Measurements from ENCODE around the gene WNT9B. TPM values are rescaled to one million over a fixed set of nuclear protein-coding genes. Genes with fewer than 3 reads are reported as not detected.

WNT9B gene
- polyA plus RNA-seq, 2 of the 4 experiments (the other 2 are of a cell fraction) = 0.05 TPM

DNA sequence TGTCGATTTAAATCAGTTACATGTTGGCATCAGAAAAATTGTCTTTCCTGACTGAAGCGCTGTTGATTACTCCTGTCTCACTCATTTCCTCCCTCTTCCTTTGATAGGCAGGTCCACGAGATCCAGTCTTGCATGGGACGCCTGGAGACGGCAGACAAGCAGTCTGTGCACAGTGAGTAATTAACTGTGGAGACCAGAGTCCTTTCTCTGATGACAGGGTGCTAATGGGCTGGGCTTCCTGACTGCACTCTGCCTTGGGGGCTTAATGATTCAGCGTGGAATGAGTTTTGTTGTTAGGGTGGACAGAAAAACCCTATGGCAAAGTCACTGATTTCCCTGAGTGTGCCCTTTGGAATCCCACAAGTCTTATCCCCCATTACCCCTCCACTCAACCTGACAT, 78.0 kb downstream of the WNT9B start:
- Histone ChIP-seq H3K4me2 (no peak overlapping the region), H3K27ac (no peak overlapping the region), H3K4me1 (peaks cover 14% of the 10 kb centered on the region), H3K4me3 (no peak overlapping the region), H3K9me3 (no peaks in the 10 kb centered on the region)
- FAIRE-seq = no peak
- 73% methylated on average over 6 of the region's 6 CpGs for WGBS (ENCODE audit: missing lambda C conversion rate)
- TF ChIP-seq TP53 (CRISPR knock-in tag; IDR thresholded peaks at IDR 0.05) (no peak), HDAC2 (IDR thresholded peaks at IDR 0.05) (no peak), KDM1A (IDR thresholded peaks at IDR 0.05; ENCODE audit: low read depth) (no peak), SREBF2 (IDR thresholded peaks at IDR 0.05) (no peak), MAX (IDR thresholded peaks at IDR 0.05) (no peak), NR3C1 (IDR thresholded peaks at IDR 0.05) (no peak), SMC3 (IDR thresholded peaks at IDR 0.05) (no peak), MYC (IDR thresholded peaks at IDR 0.05; ENCODE audit: borderline replicate concordance, low read length) (no peak), JUNB (IDR thresholded peaks at IDR 0.05) (no peak), CBX8 (IDR thresholded peaks at IDR 0.05) (no peak), EP300 (IDR thresholded peaks at IDR 0.05) (no peak), MAFK (IDR thresholded peaks at IDR 0.05; ENCODE audit: partially characterized antibody) (no peak)
- ChIA-PET CTCF (interaction anchor here (1.2 to 5.4 kb wide), 2 partner anchors 12 to 94 kb away, joined by 3 to 54 read pairs; no protein-coding TSS in a partner anchor), POLR2A (interaction anchor here (1.1 kb wide), 1 partner anchor 13 kb away, joined by 4 read pairs; no protein-coding TSS in a partner anchor)
- no peak for DNase-seq (ENCODE audit: low read depth in 1 of 2, low spot score in 1 of 2)
- ATAC-seq = no peak

DNA sequence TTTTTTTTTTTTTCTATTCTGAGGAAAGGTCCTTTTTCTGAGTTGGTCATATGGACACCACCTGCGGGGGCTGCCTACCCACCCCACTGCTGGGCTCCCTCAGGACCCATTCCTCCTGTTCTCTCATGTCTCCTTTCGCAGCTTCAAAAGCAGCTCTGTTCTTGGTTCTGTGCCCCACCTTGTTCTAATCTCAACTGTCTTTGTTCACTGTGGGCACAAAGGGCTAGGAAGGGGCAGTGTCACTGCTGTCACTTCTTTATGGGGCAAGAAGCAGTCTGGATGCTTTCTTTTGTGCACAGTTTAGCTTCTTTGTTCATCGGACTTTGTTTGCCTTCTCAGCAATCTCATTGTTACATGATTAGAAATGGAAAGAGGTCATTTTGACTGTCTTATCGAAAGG, 78.7 kb downstream of the WNT9B start:
- 91% methylated on average over 4 of the region's 4 CpGs for WGBS (ENCODE audit: missing lambda C conversion rate)
- POLR2A ChIA-PET = interaction anchor here (1.1 kb wide), 1 partner anchor 12 kb away, joined by 4 read pairs; no protein-coding TSS in a partner anchor

DNA sequence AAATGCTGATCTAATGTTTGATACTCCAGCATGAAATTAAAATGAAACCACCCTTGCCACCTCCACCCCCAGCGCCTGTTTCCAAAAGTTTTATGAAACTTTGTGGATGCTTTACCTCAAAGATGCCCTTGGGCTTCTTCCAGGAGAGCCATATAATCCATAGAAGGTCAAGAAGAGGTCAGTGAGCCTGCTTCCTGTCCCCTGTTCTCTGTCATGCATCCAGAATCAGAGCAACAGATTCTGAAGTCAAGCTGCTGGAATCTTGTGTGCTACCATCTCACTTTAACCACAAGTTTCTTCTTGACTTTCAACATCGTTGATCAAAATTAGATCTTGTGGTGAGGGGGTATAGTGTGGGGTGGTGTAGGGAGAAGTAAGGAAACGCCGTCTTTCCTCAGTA, 80.2 kb downstream of the WNT9B start:
- ChIA-PET CTCF (interaction anchor here (5.4 kb wide), 1 partner anchor 10 kb away, joined by 54 read pairs; no protein-coding TSS in a partner anchor), POLR2A (no interaction called here)
- WGBS (ENCODE audit: missing lambda C conversion rate) = 88% methylated on average over 4 of the region's 4 CpGs
- DNase-seq (ENCODE audit: low read depth in 1 of 2, low spot score in 1 of 2) (no peak), ATAC-seq (no peak), FAIRE-seq (no peak)
- H3K4me2 ChIP-seq = no peak overlapping the region
- H3K4me1 ChIP-seq = 0 out of 3 replicates have a peak, but pooled peaks cover 3% of the 10 kb centered on the region
- H3K9me3 ChIP-seq = no peaks in the 10 kb centered on the region
- no peak overlapping the region for H3K4me3 ChIP-seq
- no peak overlapping the region for H3K27ac ChIP-seq
- TF ChIP-seq FOSB (CRISPR knock-in tag; IDR thresholded peaks at IDR 0.05) = no peak
- TF ChIP-seq PBX3 (IDR thresholded peaks at IDR 0.05) = no peak
- no peak for TF ChIP-seq EHF (CRISPR knock-in tag; IDR thresholded peaks at IDR 0.05)
- TF ChIP-seq TFCP2L1 (CRISPR knock-in tag; IDR thresholded peaks at IDR 0.05) = no peak
- no peak for TF ChIP-seq JUNB (IDR thresholded peaks at IDR 0.05)
- no peak for TF ChIP-seq CBX2 (IDR thresholded peaks at IDR 0.05; ENCODE audit: borderline replicate concordance, low read depth)
- TF ChIP-seq USF2 (IDR thresholded peaks at IDR 0.05) = no peak
- no peak for TF ChIP-seq ZC3H11A (IDR thresholded peaks at IDR 0.05)
- TF ChIP-seq KDM1A (IDR thresholded peaks at IDR 0.05; ENCODE audit: low read depth) = no peak
- TF ChIP-seq NPAS2 (CRISPR knock-in tag; IDR thresholded peaks at IDR 0.05; ENCODE audit: borderline replicate concordance) = no peak
- TF ChIP-seq HEYL (CRISPR knock-in tag; IDR thresholded peaks at IDR 0.05) = no peak
- TF ChIP-seq POLR2A (IDR thresholded peaks at IDR 0.05; ENCODE audit: low read length) = no peak
- TF ChIP-seq ZNF302 (CRISPR knock-in tag; IDR thresholded peaks at IDR 0.05) = no peak
- no peak for TF ChIP-seq CEBPB (IDR thresholded peaks at IDR 0.05)
- TF ChIP-seq, protein P1, sequence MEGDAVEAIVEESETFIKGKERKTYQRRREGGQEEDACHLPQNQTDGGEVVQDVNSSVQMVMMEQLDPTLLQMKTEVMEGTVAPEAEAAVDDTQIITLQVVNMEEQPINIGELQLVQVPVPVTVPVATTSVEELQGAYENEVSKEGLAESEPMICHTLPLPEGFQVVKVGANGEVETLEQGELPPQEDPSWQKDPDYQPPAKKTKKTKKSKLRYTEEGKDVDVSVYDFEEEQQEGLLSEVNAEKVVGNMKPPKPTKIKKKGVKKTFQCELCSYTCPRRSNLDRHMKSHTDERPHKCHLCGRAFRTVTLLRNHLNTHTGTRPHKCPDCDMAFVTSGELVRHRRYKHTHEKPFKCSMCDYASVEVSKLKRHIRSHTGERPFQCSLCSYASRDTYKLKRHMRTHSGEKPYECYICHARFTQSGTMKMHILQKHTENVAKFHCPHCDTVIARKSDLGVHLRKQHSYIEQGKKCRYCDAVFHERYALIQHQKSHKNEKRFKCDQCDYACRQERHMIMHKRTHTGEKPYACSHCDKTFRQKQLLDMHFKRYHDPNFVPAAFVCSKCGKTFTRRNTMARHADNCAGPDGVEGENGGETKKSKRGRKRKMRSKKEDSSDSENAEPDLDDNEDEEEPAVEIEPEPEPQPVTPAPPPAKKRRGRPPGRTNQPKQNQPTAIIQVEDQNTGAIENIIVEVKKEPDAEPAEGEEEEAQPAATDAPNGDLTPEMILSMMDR (IDR thresholded peaks at IDR 0.05) = no peak
- no peak for TF ChIP-seq TP53 (CRISPR knock-in tag; IDR thresholded peaks at IDR 0.05)
- TF ChIP-seq SREBF2 (IDR thresholded peaks at IDR 0.05) = no peak
- TF ChIP-seq ZSCAN20 (CRISPR knock-in tag; IDR thresholded peaks at IDR 0.05) = no peak

More for the DNA sequence above, 78.7 kb downstream of the WNT9B start:
- H3K9me3 ChIP-seq = no peaks in the 10 kb centered on the region
- CTCF ChIA-PET = interaction anchor here (0.5 to 5.4 kb wide), 5 partner anchors 11 to 202 kb away, joined by 3 to 54 read pairs (median 4); no protein-coding TSS in a partner anchor
- TF ChIP-seq ZNF302 (CRISPR knock-in tag; IDR thresholded peaks at IDR 0.05) (no peak), CBX8 (IDR thresholded peaks at IDR 0.05) (no peak), ZSCAN20 (CRISPR knock-in tag; IDR thresholded peaks at IDR 0.05) (no peak), SREBF2 (IDR thresholded peaks at IDR 0.05) (no peak), ZFP36 (IDR thresholded peaks at IDR 0.05; ENCODE audit: borderline replicate concordance, partially characterized antibody) (no peak), SMC3 (IDR thresholded peaks at IDR 0.05) (no peak), HOXB13 (CRISPR knock-in tag; IDR thresholded peaks at IDR 0.05; ENCODE audit: low read depth) (no peak), BCL3 (IDR thresholded peaks at IDR 0.05) (no peak), CHD2 (IDR thresholded peaks at IDR 0.05; ENCODE audit: low read length, partially characterized antibody) (no peak), MYC (IDR thresholded peaks at IDR 0.05; ENCODE audit: borderline replicate concordance, low read length) (no peak), GATA3 (IDR thresholded peaks at IDR 0.05; ENCODE audit: borderline replicate concordance) (no peak), KDM1A (IDR thresholded peaks at IDR 0.05; ENCODE audit: low read depth) (no peak), TFCP2L1 (CRISPR knock-in tag; IDR thresholded peaks at IDR 0.05) (no peak), ESRRA (IDR thresholded peaks at IDR 0.05; ENCODE audit: borderline replicate concordance, low read length) (no peak), RAD21 (conservative IDR thresholded peaks at IDR 0.05 in 1 of 2, IDR thresholded peaks at IDR 0.05 in 1 of 2) (no peak), CHD4 (IDR thresholded peaks at IDR 0.05; ENCODE audit: borderline replicate concordance) (no peak)
- FAIRE-seq (no peak), DNase-seq (ENCODE audit: low read depth in 1 of 2, low spot score in 1 of 2) (no peak), ATAC-seq (no peak)
- H3K4me1 ChIP-seq = peaks cover 8% of the 10 kb centered on the region; the same call in 2 of the 3 replicates
- no peak overlapping the region for H3K4me3 ChIP-seq
- H3K27ac ChIP-seq = no peak overlapping the region
- H3K4me2 ChIP-seq = no peak overlapping the region

Data from A549 (cell line).